ENCODE measurements around the gene CACNB2. TPM values are rescaled to one million over a fixed set of nuclear protein-coding genes. Genes with fewer than 3 reads are reported as not detected.

The CACNB2 gene
- total and polyA plus RNA-seq, 2 experiments from 2014 or later = 101 to 172 TPM

DNA sequence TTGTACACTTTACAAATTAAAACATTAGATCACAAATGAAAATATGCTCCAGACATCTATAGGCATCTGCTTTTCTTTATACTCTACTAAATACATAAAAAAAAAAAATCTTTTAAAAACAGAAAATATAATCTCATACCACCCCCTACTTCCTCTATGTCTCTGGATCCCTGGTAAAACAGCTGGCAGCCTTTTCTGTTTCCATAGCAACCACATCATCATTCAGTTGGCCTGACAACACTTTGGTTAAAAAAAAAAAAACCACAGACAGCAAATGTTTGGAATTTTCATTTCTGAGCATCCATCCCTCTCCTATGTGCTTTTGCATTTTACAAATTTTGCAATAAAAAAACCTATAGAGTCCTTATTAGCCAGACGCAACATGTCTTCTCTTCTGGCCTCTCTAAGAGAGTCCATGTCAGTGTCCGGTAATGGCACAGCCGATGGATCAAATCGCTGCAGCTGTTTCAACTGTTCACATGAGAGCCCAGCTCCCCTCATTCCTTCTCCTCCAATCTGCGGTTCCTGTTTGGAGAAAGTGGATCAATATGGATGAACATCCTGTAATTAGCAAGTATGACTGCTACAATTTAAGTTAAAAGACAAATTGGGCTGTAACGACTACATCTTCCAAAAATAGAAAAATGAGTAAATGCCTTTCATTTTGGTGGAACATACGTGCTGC, 405.5 kb downstream of the CACNB2 start:
- Histone ChIP-seq H3K27ac (no peak overlapping the region), H3K9me3 (ENCODE audit: low read depth) (no peaks in the 10 kb centered on the region), H3K4me3 (no peak overlapping the region), H3K27me3 (no peaks in the 10 kb centered on the region), H3K36me3 (peaks cover 11% of the 10 kb centered on the region), H3K4me1 (ENCODE audit: low read depth) (peaks cover 12% of the 10 kb centered on the region)
- DNase-seq (ENCODE audit: low read depth in 1 of 2, low spot score in 1 of 2) = peak in 1 of 2 donors; percentile 47
- TF ChIP-seq, protein P1, sequence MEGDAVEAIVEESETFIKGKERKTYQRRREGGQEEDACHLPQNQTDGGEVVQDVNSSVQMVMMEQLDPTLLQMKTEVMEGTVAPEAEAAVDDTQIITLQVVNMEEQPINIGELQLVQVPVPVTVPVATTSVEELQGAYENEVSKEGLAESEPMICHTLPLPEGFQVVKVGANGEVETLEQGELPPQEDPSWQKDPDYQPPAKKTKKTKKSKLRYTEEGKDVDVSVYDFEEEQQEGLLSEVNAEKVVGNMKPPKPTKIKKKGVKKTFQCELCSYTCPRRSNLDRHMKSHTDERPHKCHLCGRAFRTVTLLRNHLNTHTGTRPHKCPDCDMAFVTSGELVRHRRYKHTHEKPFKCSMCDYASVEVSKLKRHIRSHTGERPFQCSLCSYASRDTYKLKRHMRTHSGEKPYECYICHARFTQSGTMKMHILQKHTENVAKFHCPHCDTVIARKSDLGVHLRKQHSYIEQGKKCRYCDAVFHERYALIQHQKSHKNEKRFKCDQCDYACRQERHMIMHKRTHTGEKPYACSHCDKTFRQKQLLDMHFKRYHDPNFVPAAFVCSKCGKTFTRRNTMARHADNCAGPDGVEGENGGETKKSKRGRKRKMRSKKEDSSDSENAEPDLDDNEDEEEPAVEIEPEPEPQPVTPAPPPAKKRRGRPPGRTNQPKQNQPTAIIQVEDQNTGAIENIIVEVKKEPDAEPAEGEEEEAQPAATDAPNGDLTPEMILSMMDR (IDR thresholded peaks at IDR 0.05; ENCODE audit: low read depth, low read length) = no peak

DNA sequence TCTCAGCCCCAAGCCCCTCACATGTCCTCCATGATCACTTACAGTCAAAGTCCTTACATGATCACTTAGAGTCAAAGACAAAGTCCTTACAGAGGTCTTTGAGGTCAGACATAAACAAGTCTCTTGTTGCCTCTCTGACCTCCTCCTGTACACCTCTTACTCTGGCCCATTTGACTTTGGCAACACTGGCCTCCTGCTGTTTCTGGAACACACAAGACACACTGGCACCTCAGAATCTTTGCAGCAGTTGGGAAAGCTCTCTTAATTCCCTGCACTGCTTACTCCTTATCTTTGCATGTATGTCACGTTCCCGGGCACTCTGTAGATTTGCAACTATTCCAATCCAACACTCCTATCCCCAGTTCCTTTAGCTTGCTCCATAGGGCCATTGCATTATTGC, 408.9 kb downstream of the CACNB2 start:
- peak in 1 of 2 donors; percentile 49 for DNase-seq (ENCODE audit: low read depth in 1 of 2, low spot score in 1 of 2)
- Histone ChIP-seq H3K4me3 (no peak overlapping the region), H3K36me3 (no peaks in the 10 kb centered on the region), H3K9me3 (ENCODE audit: low read depth) (no peaks in the 10 kb centered on the region), H3K27ac (peak overlapping the region; percentile 54), H3K27me3 (no peaks in the 10 kb centered on the region), H3K4me1 (ENCODE audit: low read depth) (peaks cover 12% of the 10 kb centered on the region)
- TF ChIP-seq, protein P1 (IDR thresholded peaks at IDR 0.05; ENCODE audit: low read depth, low read length) = no peak

DNA sequence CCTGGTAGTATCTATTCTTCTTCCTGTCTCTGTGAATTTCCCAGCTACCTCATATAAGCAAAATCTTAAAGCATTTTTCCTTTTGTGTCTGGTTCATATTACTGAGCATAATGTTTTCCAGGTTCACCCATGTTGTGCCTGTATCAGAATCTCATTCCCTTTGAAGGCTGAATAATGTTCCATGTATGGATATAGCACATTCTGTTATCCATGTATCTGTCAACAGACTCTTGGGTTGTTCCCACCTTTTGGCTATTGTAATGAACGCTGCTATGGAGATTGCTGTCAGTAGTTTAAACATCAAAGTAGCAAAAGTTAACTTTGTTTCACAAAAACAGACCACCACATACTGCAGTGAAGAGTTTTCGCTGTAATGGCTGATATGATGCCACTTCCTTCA, 411.2 kb downstream of the CACNB2 start:
- Histone ChIP-seq H3K4me1 (ENCODE audit: low read depth) (peaks cover 12% of the 10 kb centered on the region), H3K4me3 (no peak overlapping the region), H3K36me3 (no peaks in the 10 kb centered on the region), H3K9me3 (ENCODE audit: low read depth) (no peaks in the 10 kb centered on the region), H3K27me3 (no peaks in the 10 kb centered on the region), H3K27ac (no peak overlapping the region)
- peak in 1 of 2 donors; percentile 9 for DNase-seq (ENCODE audit: low read depth in 1 of 2, low spot score in 1 of 2)
- TF ChIP-seq, protein P1 (IDR thresholded peaks at IDR 0.05; ENCODE audit: low read depth, low read length) = no peak

DNA sequence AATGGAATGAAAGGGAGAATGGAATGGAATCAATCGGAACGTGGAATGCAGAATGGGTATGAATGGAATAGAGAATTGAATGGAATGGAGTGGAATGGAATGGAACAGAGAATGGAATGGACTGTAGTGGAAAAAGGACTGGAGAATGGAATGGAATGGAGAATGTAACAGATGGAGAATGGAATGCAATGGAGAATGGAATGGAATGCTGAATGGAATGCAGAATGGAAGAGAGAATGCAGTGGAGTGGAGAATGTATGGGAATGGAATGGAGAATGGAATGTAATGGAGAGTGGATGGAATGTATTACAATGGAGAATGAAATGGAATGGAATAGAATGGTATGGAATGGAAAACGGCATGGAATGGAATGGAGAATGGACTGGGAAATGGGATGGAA, 414.3 kb downstream of the CACNB2 start:
- peaks cover under 1% of the 10 kb centered on the region for H3K4me1 ChIP-seq (ENCODE audit: low read depth)
- H3K36me3 ChIP-seq = no peaks in the 10 kb centered on the region
- DNase-seq (ENCODE audit: low read depth in 1 of 2, low spot score in 1 of 2) = no peak
- TF ChIP-seq, protein P1 (IDR thresholded peaks at IDR 0.05; ENCODE audit: low read depth, low read length) = no peak
- no peaks in the 10 kb centered on the region for H3K27me3 ChIP-seq
- no peak overlapping the region for H3K27ac ChIP-seq
- no peaks in the 10 kb centered on the region for H3K9me3 ChIP-seq (ENCODE audit: low read depth)
- no peak overlapping the region for H3K4me3 ChIP-seq

DNA sequence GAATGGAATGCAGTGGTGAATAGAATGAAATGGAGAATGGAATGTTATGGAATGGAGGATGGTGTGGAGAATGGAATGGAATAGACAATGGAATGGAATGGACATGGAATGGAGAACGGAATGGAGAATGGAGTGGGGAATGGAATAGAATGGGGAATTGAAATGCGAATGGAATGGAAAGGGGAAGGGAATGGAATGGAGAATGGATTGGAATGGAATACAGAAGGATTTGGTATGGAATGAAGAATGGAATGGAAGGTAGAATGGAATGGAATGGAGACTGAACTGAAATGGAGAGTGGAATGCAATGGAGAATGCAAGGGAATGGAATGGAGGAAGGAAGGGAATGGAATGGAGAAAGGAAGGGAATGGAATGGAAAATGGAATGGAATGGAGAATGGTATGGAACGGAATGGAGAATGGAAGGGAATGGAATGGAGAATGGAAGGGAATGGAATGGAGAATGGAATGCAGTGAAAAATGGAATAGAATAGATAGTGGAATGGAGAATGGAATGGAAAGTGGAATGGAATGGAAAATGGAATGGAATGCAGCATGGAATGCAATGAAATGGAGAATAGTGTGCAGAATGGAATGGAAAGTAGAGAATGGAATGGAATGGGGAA, 416.4 kb downstream of the CACNB2 start:
- no peak for DNase-seq (ENCODE audit: low read depth in 1 of 2, low spot score in 1 of 2)
- Histone ChIP-seq H3K36me3 (no peaks in the 10 kb centered on the region), H3K4me3 (no peak overlapping the region), H3K9me3 (ENCODE audit: low read depth) (no peaks in the 10 kb centered on the region), H3K27ac (no peak overlapping the region), H3K27me3 (no peaks in the 10 kb centered on the region), H3K4me1 (ENCODE audit: low read depth) (no peaks in the 10 kb centered on the region)
- TF ChIP-seq, protein P1 (IDR thresholded peaks at IDR 0.05; ENCODE audit: low read depth, low read length) = no peak

Data from cardiac muscle cell (in vitro differentiated cells and primary cell).